ENCODE measurements around the gene ESF1.

DNA sequence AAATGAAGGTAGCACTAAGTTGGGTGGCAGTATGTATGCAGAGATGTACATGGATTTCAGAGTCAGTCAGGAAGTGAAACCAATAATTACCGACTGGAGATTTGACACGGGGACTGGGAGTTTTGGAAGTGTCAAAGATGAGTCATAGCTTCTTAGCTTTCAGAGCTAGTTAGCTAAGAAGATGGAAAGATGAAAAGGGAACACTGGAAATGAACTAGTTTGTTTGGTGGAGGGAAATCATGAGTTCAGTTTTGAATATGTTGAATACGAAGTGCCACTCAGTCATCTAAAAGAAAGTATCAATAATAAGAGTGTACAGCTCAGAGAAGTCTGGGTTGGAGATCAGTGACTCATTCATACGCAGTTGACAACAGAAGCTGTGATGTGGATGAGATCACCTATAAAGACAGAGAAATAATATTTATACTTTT is 7.5 kb downstream of the ESF1 start:
- TF ChIP-seq POLR2AphosphoS5 (IDR thresholded peaks at IDR 0.05; ENCODE audit: low read depth, low read length), result no peak
- no peak for TF ChIP-seq POLR2A (IDR thresholded peaks at IDR 0.05; ENCODE audit: low read depth, low read length)
